GM12878 (cell line): ENCODE measurements around the gene PPARA. TPM values are rescaled to one million over a fixed set of nuclear protein-coding genes. Genes with fewer than 3 reads are reported as not detected.

Source experiments
- ATAC-seq: fragments of 200-7000 bp; cut with Tn5 transposase; 3 replicates; pipeline ENCODE4 v1.9.1; 2020; ENCODE audit warnings: mild to moderate bottlenecking, moderate library complexity
- BruUV-seq: library from RNA; stranded (reverse); fragments of 400-500 nt; replicated peaks from 2 replicates; lab custom pipeline; 2021; lab: Mats Ljungman, UMichigan
- CTCF ChIA-PET: fragments of 300-600 bp; sonication (Branson Sonifier 250); formaldehyde crosslinking; extraction: SDS; loops from one replicate; lab custom pipeline; 2021; ENCODE audit warnings: inconsistent platforms; lab: Yijun Ruan, JAX
- POLR2A ChIA-PET: fragments of 350-600 bp; formaldehyde crosslinking; extraction: SDS; loops from one replicate; lab custom pipeline; 2021; ENCODE audit warnings: inconsistent platforms; lab: Charles Lee
- RAD21 ChIA-PET: fragments of 300-600 bp; sonication (Branson Sonifier 250); formaldehyde crosslinking; loops from one replicate; lab custom pipeline; 2023; ENCODE audit warnings: antibody characterized with exemption; ENCODE audit not compliant: unreplicated experiment; lab: Charles Lee
- SMC1A ChIA-PET: fragments of 300-600 bp; sonication (Branson Sonifier 250); formaldehyde crosslinking; loops from one replicate; lab custom pipeline; 2023; ENCODE audit not compliant: unreplicated experiment, uncharacterized antibody; lab: Charles Lee
- DNase-seq: peaks from one replicate; pipeline ENCODE4 v3.0.0-alpha.2; 2011; ENCODE audit warnings: low read depth, low spot score
- FAIRE-seq: peaks from 3 replicates; lab custom pipeline; 2011; peaks lifted over from hg19 to GRCh38; lab: Jason Lieb, UNC
- H2AFZ ChIP-seq: 2 replicates; pipeline ENCODE4 v1.6.0; 2011; ENCODE audit warnings: low read depth, low read length, control low read depth; ENCODE audit not compliant: control insufficient read depth
- H3K27ac ChIP-seq: 2 replicates; pipeline ENCODE4 v1.5.1; 2011; ENCODE audit warnings: control low read depth; ENCODE audit not compliant: control insufficient read depth, insufficient read depth
- H3K27me3 ChIP-seq, 2 experiments: replicated peaks in 1 of 2; 2 replicates each; pipeline versions ENCODE4 v1.6.0 to v1.6.1; 2011; ENCODE audit warnings: low read length in 1 of 2; ENCODE audit not compliant: control insufficient read depth in 2 of 2, insufficient read depth in 2 of 2
- H3K36me3 ChIP-seq, 2 experiments: 2 replicates each; pipeline ENCODE4 v1.5.1; 2011; ENCODE audit warnings: low read length in 1 of 2; ENCODE audit not compliant: control insufficient read depth in 2 of 2, insufficient read depth in 2 of 2
- H3K4me1 ChIP-seq: 2 replicates; pipeline ENCODE4 v1.6.1; 2011; ENCODE audit warnings: mild to moderate bottlenecking, low read length, moderate library complexity, mixed read lengths; ENCODE audit not compliant: control insufficient read depth, insufficient read depth
- H3K4me2 ChIP-seq: 2 replicates; pipeline ENCODE4 v1.6.0; 2011; ENCODE audit warnings: control low read depth; ENCODE audit not compliant: control insufficient read depth, insufficient read depth
- H3K4me3 ChIP-seq: fragments of 200-600 bp; sonication (generic); 2 replicates; pipeline ENCODE4 v1.5.1; 2016
- H3K79me2 ChIP-seq: 2 replicates; pipeline ENCODE4 v1.6.0; 2011; ENCODE audit warnings: low read length; ENCODE audit not compliant: control insufficient read depth, insufficient read depth
- H3K9ac ChIP-seq: 2 replicates; pipeline ENCODE4 v1.8.0; 2011; ENCODE audit warnings: low read length, control low read depth, mixed read lengths; ENCODE audit not compliant: control insufficient read depth, insufficient read depth
- H3K9me3 ChIP-seq: replicated peaks from 3 replicates; pipeline ENCODE4 v1.5.1; 2011; ENCODE audit warnings: mild to moderate bottlenecking, low read length; ENCODE audit not compliant: control insufficient read depth, insufficient read depth
- H4K20me1 ChIP-seq: 2 replicates; pipeline ENCODE4 v1.6.0; 2011; ENCODE audit not compliant: control insufficient read depth, insufficient read depth
- ASH2L ChIP-seq: fragments of 300-600, 200-600 bp; sonication (generic); IDR thresholded peaks from 2 replicates; pipeline ENCODE4 v1.6.1; 2017; ENCODE audit warnings: low read depth, mild to moderate bottlenecking, borderline replicate concordance
- BHLHE40 ChIP-seq, 2 experiments: fragments of 450-650 bp in 1 of 2; IDR thresholded peaks; 2 replicates each; pipeline ENCODE4 v1.6.1; 2011 to 2017; ENCODE audit warnings: low read depth in 2 of 2, borderline replicate concordance in 1 of 2, improper control_type of control experiment in 1 of 2, low read length in 1 of 2, mild to moderate bottlenecking in 1 of 2
- IKZF2 ChIP-seq, 2 experiments: fragments of 450-650 bp; IDR thresholded peaks; 2 replicates each; pipeline ENCODE4 v1.6.1; 2017; ENCODE audit warnings: mild to moderate bottlenecking in 2 of 2, moderate library complexity in 2 of 2
- POLR2A ChIP-seq: IDR thresholded peaks from 2 replicates; pipeline ENCODE4 v1.6.1; 2011; ENCODE audit warnings: low read depth, mild to moderate bottlenecking, low read length
- RB1 ChIP-seq: fragments of 450-650 bp; formaldehyde crosslinking; IDR thresholded peaks from 2 replicates; pipeline ENCODE4 v1.6.1; 2017; ENCODE audit warnings: mild to moderate bottlenecking, borderline replicate concordance
- YBX1 ChIP-seq: fragments of 450-650 bp; IDR thresholded peaks from 2 replicates; pipeline ENCODE4 v1.6.1; 2016; ENCODE audit warnings: antibody characterized with exemption
- WGBS: methylation state at CpG from one replicate; pipeline ENCODE4 v1.1.6; 2016; ENCODE audit warnings: low lambda C conversion rate; ENCODE audit not compliant: insufficient replicate concordance, insufficient coverage; ENCODE audit errors: missing lambda C conversion rate; 5-methylcytosine and 5-hydroxymethylcytosine counted together
- in situ Hi-C: fragments of 300-500 bp; cut with MboI; formaldehyde crosslinking; loops from 9 replicates; pipeline ENCODE4 v1.14.3; 2018; ENCODE audit warnings: mixed read lengths
- intact Hi-C: fragments of 100-400 bp; cut with micrococcal nuclease; formaldehyde crosslinking; loops from one replicate; pipeline ENCODE4 v1.14.2; 2022; ENCODE audit not compliant: unreplicated experiment
- polyA plus RNA-seq, 11 experiments: library from polyadenylated mRNA; depleted of rRNA in 4 of 11; unstranded in 6 of 11; stranded (reverse) in 5 of 11; fragments of >200 nt; fragmentation: Nextera tagmentation in 4 of 11; fragmentation: Illumina TruSeq in 1 of 11; extraction: Ambion mirVana in 4 of 11; extraction: Trizol in 1 of 11; gene quantifications; 1 replicate in 1 of 11; 2 replicates in 10 of 11; pipeline versions ENCODE4 v1.2.1 to v1.2.3, GENCODE V29; 2011 to 2016; ENCODE audit warnings: inconsistent platforms in 2 of 11, missing spikeins in 2 of 11, low read depth in 1 of 11
- total RNA-seq, 4 experiments: library from RNA; depleted of rRNA in 3 of 4; stranded (reverse); fragments of >200 nt in 3 of 4; fragmentation: Illumina TruSeq in 1 of 4; extraction: Trizol in 1 of 4; gene quantifications; 2 replicates each; pipeline versions ENCODE4 v1.2.1 to v1.2.3, GENCODE V29; 2013 to 2021
- TF ChIP-seq, protein P1 (sequence below): fragments of 450-650 bp; IDR thresholded peaks from 2 replicates; pipeline ENCODE4 v1.6.1; 2014; ENCODE audit warnings: mild to moderate bottlenecking

PPARA gene
- total and polyA plus RNA-seq, 10 of the 15 experiments (the other 5 are each of a cell fraction or from before 2014, with no cell fraction given) = 0.72 to 10.4 (median 4.6) TPM

DNA sequence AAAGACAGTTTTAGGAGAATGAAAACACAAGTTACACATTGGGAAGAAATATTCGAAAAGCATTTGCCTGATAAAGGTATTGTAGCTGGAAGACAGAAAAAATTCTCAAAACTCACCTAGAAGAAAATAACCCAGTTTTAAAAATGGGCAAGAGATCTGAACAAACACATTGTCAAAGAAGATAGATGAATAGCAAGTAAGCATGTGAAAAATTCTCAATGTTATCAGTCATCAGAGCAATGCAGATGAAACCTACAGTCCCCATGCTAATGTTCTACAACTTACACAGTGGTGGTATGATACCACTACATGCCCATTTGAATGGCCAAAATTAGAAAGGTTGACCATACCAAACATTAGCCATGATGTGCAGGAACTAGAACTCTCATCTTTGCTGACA is 29.4 kb downstream of the PPARA start:
- FAIRE-seq (no peak), DNase-seq (no peak), ATAC-seq (no peak)
- Histone ChIP-seq H4K20me1 (no peaks in the 10 kb centered on the region), H3K36me3 (peaks cover 0 to 6% of the 10 kb centered on the region in 2 experiments; a peak in 3 of 4 replicates), H3K79me2 (no peaks in the 10 kb centered on the region), H3K4me1 (no peaks in the 10 kb centered on the region), H3K27ac (no peak overlapping the region), H3K4me3 (no peak overlapping the region), H3K9me3 (peaks cover 9% of the 10 kb centered on the region), H3K9ac (no peak overlapping the region), H3K27me3 (no peaks in the 10 kb centered on the region), H2AFZ (no peak overlapping the region), H3K4me2 (no peak overlapping the region)
- ChIA-PET SMC1A (no interaction called here), POLR2A (no interaction called here), CTCF (no interaction called here), RAD21 (no interaction called here)
- intact Hi-C loops (no loop called here), in situ Hi-C loops (no loop called here)
- no peak for TF ChIP-seq BHLHE40 (IDR thresholded peaks at IDR 0.05; ENCODE audit: borderline replicate concordance in 1 of 2, low read depth in 2 of 2, low read length in 1 of 2)
- no peak for TF ChIP-seq ASH2L
- no peak for TF ChIP-seq POLR2A
- TF ChIP-seq, protein P1, sequence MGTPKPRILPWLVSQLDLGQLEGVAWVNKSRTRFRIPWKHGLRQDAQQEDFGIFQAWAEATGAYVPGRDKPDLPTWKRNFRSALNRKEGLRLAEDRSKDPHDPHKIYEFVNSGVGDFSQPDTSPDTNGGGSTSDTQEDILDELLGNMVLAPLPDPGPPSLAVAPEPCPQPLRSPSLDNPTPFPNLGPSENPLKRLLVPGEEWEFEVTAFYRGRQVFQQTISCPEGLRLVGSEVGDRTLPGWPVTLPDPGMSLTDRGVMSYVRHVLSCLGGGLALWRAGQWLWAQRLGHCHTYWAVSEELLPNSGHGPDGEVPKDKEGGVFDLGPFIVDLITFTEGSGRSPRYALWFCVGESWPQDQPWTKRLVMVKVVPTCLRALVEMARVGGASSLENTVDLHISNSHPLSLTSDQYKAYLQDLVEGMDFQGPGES = no peak
- TF ChIP-seq IKZF2 (IDR thresholded peaks at IDR 0.05) = no peak
- no peak for TF ChIP-seq YBX1
- no peak for TF ChIP-seq RB1
- no TSS peak for BruUV-seq
- 53% methylated on average over 1 of the region's 1 CpG for WGBS
